Loucy (cell line): ENCODE data around the gene ETNK2.

ENCODE experiments used
- H2AFZ ChIP-seq: fragments of 200-600 bp; sonication (generic); 2 replicates; pipeline ENCODE4 v1.6.0; 2016; ENCODE audit warnings: antibody characterized with exemption, mild to moderate bottlenecking, low read length, moderate library complexity
- H3F3A ChIP-seq: fragments of 200-600 bp; 2 replicates; pipeline ENCODE4 v1.6.0; 2016; ENCODE audit warnings: antibody characterized with exemption, low read depth, mild to moderate bottlenecking
- H3K27me3 ChIP-seq: fragments of 200-600 bp; sonication (generic); 2 replicates; pipeline ENCODE4 v1.6.1; 2014; ENCODE audit warnings: low read length, mild to moderate bottlenecking; ENCODE audit not compliant: insufficient read depth, poor library complexity, severe bottlenecking
- H3K36me3 ChIP-seq: fragments of 200-600 bp; sonication (generic); 2 replicates; pipeline ENCODE4 v1.6.1; 2016; ENCODE audit warnings: low read length; ENCODE audit not compliant: insufficient read depth
- H3K4me1 ChIP-seq: fragments of 200-600 bp; sonication (generic); 2 replicates; pipeline ENCODE4 v1.5.1; 2014; ENCODE audit warnings: low read length, mild to moderate bottlenecking; ENCODE audit not compliant: insufficient read depth, poor library complexity, severe bottlenecking
- H3K4me2 ChIP-seq: fragments of 200-600 bp; sonication (generic); 2 replicates; pipeline ENCODE4 v1.6.0; 2014; ENCODE audit warnings: antibody characterized with exemption, low read length, low read depth, mild to moderate bottlenecking; ENCODE audit not compliant: poor library complexity, severe bottlenecking
- H3K4me3 ChIP-seq: fragments of 200-600 bp; sonication (generic); 2 replicates; pipeline ENCODE4 v1.5.1; 2014; ENCODE audit warnings: low read length, mild to moderate bottlenecking, mixed read lengths; ENCODE audit not compliant: poor library complexity, severe bottlenecking
- H3K79me2 ChIP-seq: fragments of 200-600 bp; sonication (generic); 2 replicates; pipeline ENCODE4 v1.6.1; 2014; ENCODE audit warnings: low read length; ENCODE audit not compliant: insufficient read depth
- H3K9ac ChIP-seq: fragments of 200-600 bp; sonication (generic); 2 replicates; pipeline ENCODE4 v1.6.0; 2014; ENCODE audit warnings: mild to moderate bottlenecking, low read depth, low read length, moderate library complexity; ENCODE audit not compliant: poor library complexity, severe bottlenecking
- H3K9me2 ChIP-seq: fragments of 200-600 bp; sonication (generic); replicated peaks from 2 replicates; pipeline ENCODE4 v1.6.1; 2016; ENCODE audit warnings: low read depth, low read length, mixed read lengths
- H3K9me3 ChIP-seq: fragments of 200-600 bp; sonication (generic); 2 replicates; pipeline ENCODE4 v1.6.1; 2014; ENCODE audit warnings: mild to moderate bottlenecking, antibody characterized with exemption, low read length, low read depth; ENCODE audit not compliant: insufficient read depth
- H4K20me1 ChIP-seq: fragments of 200-600 bp; sonication (generic); 2 replicates; pipeline ENCODE4 v1.6.0; 2014; ENCODE audit warnings: antibody characterized with exemption, low read length, mild to moderate bottlenecking; ENCODE audit not compliant: insufficient read depth, poor library complexity, severe bottlenecking
- EZH2phosphoT487 ChIP-seq: fragments of 200-600 bp; IDR thresholded peaks from 2 replicates; pipeline ENCODE4 v1.6.1; 2018; ENCODE audit warnings: antibody characterized with exemption, mild to moderate bottlenecking, moderate library complexity, borderline replicate concordance
- TF ChIP-seq, protein P1 (sequence below): fragments of 200-600 bp; sonication (generic); conservative IDR thresholded peaks from 2 replicates; pipeline ENCODE4 v1.5.1; 2014; ENCODE audit warnings: mild to moderate bottlenecking, antibody characterized with exemption, low read length

ETNK2 gene

DNA sequence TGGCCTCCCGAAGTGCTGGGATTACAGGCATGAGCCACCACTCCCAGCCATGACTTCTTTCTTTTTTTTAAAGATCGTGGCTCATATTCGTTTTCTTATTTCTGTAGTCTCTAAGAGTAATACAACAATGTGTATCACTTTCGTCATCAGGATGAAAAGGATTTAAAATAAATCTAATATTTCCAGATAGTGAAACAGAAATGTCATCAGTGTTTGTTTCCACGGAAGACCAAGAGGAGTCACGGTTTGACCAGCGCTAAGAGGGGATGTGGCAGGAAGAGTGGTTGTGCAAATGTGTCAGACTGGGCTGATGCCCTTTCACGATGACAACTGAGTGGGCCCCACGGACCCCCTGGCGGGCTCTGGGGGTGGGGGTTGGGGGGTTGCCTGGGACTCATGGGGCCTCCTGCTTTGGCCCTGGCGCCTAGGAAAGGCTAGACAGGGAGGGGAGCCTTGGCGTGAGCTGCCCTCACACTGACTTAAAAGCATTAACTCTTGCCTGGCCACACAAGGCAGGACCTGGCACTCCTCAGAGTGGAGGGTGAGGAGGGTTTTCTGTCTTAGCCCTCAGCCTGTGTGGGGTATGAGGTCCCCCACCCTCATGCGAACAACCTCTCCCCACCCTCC, 70.6 kb downstream of the ETNK2 start:
- no peaks in the 10 kb centered on the region for H3K9me3 ChIP-seq
- H4K20me1 ChIP-seq = no peaks in the 10 kb centered on the region
- no peaks in the 10 kb centered on the region for H3K9me2 ChIP-seq
- H3K4me1 ChIP-seq = peaks cover 42% of the 10 kb centered on the region
- no peak overlapping the region for H3K4me2 ChIP-seq
- no peaks in the 10 kb centered on the region for H3K27me3 ChIP-seq
- no peak overlapping the region for H3K9ac ChIP-seq
- no peaks in the 10 kb centered on the region for H3K79me2 ChIP-seq
- no peak overlapping the region for H2AFZ ChIP-seq
- H3K36me3 ChIP-seq = no peaks in the 10 kb centered on the region
- H3F3A ChIP-seq = no peaks in the 10 kb centered on the region
- no peak overlapping the region for H3K4me3 ChIP-seq
- TF ChIP-seq EZH2phosphoT487 = no peak
- TF ChIP-seq, protein P1, sequence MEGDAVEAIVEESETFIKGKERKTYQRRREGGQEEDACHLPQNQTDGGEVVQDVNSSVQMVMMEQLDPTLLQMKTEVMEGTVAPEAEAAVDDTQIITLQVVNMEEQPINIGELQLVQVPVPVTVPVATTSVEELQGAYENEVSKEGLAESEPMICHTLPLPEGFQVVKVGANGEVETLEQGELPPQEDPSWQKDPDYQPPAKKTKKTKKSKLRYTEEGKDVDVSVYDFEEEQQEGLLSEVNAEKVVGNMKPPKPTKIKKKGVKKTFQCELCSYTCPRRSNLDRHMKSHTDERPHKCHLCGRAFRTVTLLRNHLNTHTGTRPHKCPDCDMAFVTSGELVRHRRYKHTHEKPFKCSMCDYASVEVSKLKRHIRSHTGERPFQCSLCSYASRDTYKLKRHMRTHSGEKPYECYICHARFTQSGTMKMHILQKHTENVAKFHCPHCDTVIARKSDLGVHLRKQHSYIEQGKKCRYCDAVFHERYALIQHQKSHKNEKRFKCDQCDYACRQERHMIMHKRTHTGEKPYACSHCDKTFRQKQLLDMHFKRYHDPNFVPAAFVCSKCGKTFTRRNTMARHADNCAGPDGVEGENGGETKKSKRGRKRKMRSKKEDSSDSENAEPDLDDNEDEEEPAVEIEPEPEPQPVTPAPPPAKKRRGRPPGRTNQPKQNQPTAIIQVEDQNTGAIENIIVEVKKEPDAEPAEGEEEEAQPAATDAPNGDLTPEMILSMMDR = no peak
